ENCODE results near the gene KIAA0586.

The KIAA0586 gene

GRCh38 chr14:58543253-58543652 is 115.7 kb downstream of the KIAA0586 start:
- H3K4me3 ChIP-seq (ENCODE audit: low read depth, low read length), result no peak overlapping the region
- TF ChIP-seq, protein P1, sequence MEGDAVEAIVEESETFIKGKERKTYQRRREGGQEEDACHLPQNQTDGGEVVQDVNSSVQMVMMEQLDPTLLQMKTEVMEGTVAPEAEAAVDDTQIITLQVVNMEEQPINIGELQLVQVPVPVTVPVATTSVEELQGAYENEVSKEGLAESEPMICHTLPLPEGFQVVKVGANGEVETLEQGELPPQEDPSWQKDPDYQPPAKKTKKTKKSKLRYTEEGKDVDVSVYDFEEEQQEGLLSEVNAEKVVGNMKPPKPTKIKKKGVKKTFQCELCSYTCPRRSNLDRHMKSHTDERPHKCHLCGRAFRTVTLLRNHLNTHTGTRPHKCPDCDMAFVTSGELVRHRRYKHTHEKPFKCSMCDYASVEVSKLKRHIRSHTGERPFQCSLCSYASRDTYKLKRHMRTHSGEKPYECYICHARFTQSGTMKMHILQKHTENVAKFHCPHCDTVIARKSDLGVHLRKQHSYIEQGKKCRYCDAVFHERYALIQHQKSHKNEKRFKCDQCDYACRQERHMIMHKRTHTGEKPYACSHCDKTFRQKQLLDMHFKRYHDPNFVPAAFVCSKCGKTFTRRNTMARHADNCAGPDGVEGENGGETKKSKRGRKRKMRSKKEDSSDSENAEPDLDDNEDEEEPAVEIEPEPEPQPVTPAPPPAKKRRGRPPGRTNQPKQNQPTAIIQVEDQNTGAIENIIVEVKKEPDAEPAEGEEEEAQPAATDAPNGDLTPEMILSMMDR (IDR thresholded peaks at IDR 0.05; ENCODE audit: borderline replicate concordance, insufficient read depth, low read depth, low read length), result no peak

GRCh38 chr14:58547649-58548048 is 120.1 kb downstream of the KIAA0586 start:
- no peak overlapping the region for H3K4me3 ChIP-seq (ENCODE audit: low read depth, low read length)
- TF ChIP-seq, protein P1 (IDR thresholded peaks at IDR 0.05; ENCODE audit: borderline replicate concordance, insufficient read depth, low read depth, low read length), result no peak

DNA sequence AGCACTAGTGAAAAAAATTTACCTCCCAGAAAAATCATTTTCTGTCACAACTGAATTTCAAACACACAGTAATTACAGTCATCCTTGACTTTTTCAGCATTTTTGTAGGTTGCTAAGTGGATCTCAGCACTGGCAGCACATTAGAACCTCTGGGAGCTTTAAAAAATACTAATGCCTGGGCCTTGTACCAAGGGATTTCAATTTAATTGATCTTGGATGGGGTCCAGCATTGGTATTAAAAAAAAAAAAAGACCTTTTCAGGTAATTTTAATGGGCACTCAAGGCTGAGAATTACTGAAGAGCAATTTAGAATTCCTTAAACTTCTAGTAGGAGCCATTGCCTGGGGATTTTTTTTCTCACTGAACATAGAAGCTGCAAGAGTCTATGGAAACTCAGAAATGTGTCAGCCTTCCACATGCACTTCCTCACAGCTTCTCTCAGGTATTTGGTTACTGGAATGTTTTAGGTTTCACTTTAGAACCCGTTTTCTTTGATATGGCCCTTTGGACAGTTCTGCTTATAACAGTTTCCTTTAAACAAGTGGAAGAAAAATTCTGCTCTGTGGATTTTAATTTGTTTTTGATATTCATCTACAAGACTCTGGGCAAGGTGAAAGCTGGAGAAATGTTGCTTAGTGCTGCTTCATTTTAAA is 121.7 kb downstream of the KIAA0586 start:
- TF ChIP-seq, protein P1 (IDR thresholded peaks at IDR 0.05; ENCODE audit: borderline replicate concordance, insufficient read depth, low read depth, low read length), result no peak
- no peak overlapping the region for H3K4me3 ChIP-seq (ENCODE audit: low read depth, low read length)

DNA sequence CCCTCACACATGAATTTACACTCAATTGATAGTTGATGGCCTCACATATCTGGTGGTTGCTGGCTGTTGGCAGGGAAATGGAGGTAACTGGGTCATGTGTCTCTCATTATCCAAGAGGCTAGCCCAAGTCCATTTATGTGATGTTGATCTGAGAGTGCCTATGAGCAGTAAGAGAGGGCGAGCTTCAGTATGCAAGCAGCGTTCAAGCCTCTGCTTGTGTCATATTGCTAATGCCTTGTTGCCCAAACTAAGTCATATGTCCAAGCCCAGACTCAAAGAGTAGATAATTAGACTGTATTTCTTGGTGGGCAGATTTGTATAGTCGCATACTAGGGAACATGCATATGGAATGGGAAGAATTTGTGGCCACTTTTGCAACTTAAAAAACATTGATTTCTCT is 126.4 kb downstream of the KIAA0586 start:
- TF ChIP-seq, protein P1 (IDR thresholded peaks at IDR 0.05; ENCODE audit: borderline replicate concordance, insufficient read depth, low read depth, low read length), result no peak

GRCh38 chr14:58555647-58556046 is 128.1 kb downstream of the KIAA0586 start:
- TF ChIP-seq, protein P1 (IDR thresholded peaks at IDR 0.05; ENCODE audit: borderline replicate concordance, insufficient read depth, low read depth, low read length), result no peak
- H3K4me3 ChIP-seq (ENCODE audit: low read depth, low read length), result no peak overlapping the region

More for the DNA sequence above, 126.4 kb downstream of the KIAA0586 start:
- H3K4me3 ChIP-seq (ENCODE audit: low read depth, low read length), result no peak overlapping the region

DNA sequence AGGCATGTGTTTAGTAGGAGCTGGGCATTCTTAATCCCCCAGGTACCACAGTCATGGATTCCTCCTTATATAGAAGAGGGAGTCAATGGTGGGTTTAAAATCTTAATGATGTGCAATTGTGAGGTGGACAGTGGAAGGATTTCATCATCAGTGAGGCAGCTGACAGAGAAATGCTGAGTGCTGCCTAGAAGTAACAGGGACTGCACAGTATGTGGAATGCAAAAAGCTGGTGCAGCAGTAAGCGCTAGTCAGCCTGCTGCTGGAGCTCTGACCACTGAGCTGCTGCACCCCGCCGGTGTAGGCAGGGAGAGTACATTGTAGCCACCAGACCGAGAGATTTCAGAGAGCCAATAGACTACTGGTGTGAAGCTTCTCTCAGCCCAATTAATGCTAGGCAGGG is 129.7 kb downstream of the KIAA0586 start:
- H3K4me3 ChIP-seq (ENCODE audit: low read depth, low read length), result no peak overlapping the region
- TF ChIP-seq, protein P1 (IDR thresholded peaks at IDR 0.05; ENCODE audit: borderline replicate concordance, insufficient read depth, low read depth, low read length), result no peak

DNA sequence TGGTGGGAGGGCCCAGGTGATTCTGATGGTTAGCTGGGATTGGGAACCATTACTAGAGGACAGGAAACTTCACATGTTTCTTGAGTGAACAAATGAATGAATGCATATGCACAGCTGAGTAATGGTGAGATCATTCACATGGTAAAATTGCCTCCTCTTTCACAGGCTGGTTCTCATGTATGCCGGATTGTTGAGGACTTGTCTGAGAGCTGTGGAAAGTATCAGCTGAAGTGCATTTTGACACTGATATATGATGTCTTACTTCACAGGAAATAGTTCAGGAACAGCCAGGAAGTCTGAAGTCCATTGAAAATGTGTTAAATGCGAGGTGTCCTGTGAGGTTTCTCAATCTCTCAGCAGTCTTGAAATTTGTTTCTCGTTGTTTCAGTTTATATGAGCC is 132.7 kb downstream of the KIAA0586 start:
- H3K4me3 ChIP-seq (ENCODE audit: low read depth, low read length), result no peak overlapping the region
- TF ChIP-seq, protein P1 (IDR thresholded peaks at IDR 0.05; ENCODE audit: borderline replicate concordance, insufficient read depth, low read depth, low read length), result no peak
